Colonic mucosa (tissue), 4 donors: ENCODE results near the gene MCHR1. TPM values are rescaled to one million over a fixed set of nuclear protein-coding genes. Genes with fewer than 3 reads are reported as not detected.
"Not testable (repeated sequence)": the region's sequence is repeated elsewhere in the genome, so short reads cannot be mapped to it uniquely, and the experiment has no call there.

Experiments
- DNase-seq: peaks from one replicate; pipeline ENCODE4 v3.0.0-alpha.2; 2020
- H3K27ac ChIP-seq: fragments of 200-600 bp; one replicate; pipeline ENCODE4 v1.8.0; 2021
- H3K27me3 ChIP-seq: fragments of 200-600 bp; one replicate; pipeline ENCODE4 v1.8.0; 2021
- H3K36me3 ChIP-seq: fragments of 200-600 bp; one replicate; pipeline ENCODE4 v1.8.0; 2021
- H3K4me1 ChIP-seq: fragments of 200-600 bp; one replicate; pipeline ENCODE4 v1.8.0; 2021; ENCODE audit warnings: mild to moderate bottlenecking
- H3K4me3 ChIP-seq: fragments of 200-600 bp; one replicate; pipeline ENCODE4 v1.8.0; 2021
- H3K9ac ChIP-seq, 2 donors: one replicate each; pipeline ENCODE4 v1.7.0; 2013; ENCODE audit warnings: control low read depth in 2 of 2, low read depth in 2 of 2, low read length in 2 of 2
- H3K9me3 ChIP-seq: fragments of 200-600 bp; one replicate; pipeline ENCODE4 v1.8.0; 2021
- intact Hi-C: fragments of 100-400 bp; cut with DNase I; formaldehyde crosslinking; loops from one replicate; pipeline ENCODE4 v1.14.1; 2022
- total RNA-seq, 2 donors: library from RNA; stranded (reverse); fragmentation: NEBNext Ultra II Directional in 1 of 2; extraction: Animal tissue kit (Norgen Biotek cat#: 25700) in 1 of 2; gene quantifications; one replicate each; pipeline ENCODE4 v1.2.1, GENCODE V29; 2021
- TF ChIP-seq, protein P1 (sequence below): fragments of 200-600 bp; IDR thresholded peaks from one replicate; pipeline ENCODE4 v1.8.0; 2022; ENCODE audit warnings: antibody characterized with exemption, mild to moderate bottlenecking
- donor health status: healthy.
- donor health status: DM: no; HTN: no; CAD: no.
- donor health status: DM: no; HTN: no; CAD: no.

MCHR1 gene
- total RNA-seq, 2 donors from 2014 or later, result 0.16 TPM; not detected in 1

DNA sequence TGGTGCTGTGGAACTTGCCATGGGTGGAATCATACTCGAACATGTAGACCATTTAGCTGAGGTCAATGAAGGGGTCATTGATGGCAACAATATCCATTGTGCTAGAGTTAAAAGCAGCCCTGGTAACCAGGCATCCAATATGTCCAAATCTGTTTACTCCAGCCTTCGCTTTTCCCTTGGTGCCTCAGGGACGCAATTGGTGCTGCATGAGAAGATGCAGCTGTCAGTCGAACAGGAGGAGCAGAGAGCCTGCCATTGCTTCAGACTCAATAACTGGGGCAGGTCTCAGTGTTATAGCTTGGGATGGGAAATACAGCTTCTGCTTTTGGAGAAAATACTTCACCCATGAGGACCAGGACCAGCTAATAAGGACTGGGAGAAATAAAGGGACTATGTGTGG lies 5.0 kb upstream of the MCHR1 start:
- TF ChIP-seq, protein P1, sequence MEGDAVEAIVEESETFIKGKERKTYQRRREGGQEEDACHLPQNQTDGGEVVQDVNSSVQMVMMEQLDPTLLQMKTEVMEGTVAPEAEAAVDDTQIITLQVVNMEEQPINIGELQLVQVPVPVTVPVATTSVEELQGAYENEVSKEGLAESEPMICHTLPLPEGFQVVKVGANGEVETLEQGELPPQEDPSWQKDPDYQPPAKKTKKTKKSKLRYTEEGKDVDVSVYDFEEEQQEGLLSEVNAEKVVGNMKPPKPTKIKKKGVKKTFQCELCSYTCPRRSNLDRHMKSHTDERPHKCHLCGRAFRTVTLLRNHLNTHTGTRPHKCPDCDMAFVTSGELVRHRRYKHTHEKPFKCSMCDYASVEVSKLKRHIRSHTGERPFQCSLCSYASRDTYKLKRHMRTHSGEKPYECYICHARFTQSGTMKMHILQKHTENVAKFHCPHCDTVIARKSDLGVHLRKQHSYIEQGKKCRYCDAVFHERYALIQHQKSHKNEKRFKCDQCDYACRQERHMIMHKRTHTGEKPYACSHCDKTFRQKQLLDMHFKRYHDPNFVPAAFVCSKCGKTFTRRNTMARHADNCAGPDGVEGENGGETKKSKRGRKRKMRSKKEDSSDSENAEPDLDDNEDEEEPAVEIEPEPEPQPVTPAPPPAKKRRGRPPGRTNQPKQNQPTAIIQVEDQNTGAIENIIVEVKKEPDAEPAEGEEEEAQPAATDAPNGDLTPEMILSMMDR, result no peak
- H3K4me1 ChIP-seq, result no peaks in the 10 kb centered on the region
- no peak overlapping the region for H3K27ac ChIP-seq
- intact Hi-C loops, result no loop called here
- H3K9me3 ChIP-seq, result no peaks in the 10 kb centered on the region
- no peak overlapping the region for H3K9ac ChIP-seq
- H3K4me3 ChIP-seq, result no peak overlapping the region
- H3K27me3 ChIP-seq, result no peaks in the 10 kb centered on the region
- no peak for DNase-seq
- H3K36me3 ChIP-seq, result no peaks in the 10 kb centered on the region

DNA sequence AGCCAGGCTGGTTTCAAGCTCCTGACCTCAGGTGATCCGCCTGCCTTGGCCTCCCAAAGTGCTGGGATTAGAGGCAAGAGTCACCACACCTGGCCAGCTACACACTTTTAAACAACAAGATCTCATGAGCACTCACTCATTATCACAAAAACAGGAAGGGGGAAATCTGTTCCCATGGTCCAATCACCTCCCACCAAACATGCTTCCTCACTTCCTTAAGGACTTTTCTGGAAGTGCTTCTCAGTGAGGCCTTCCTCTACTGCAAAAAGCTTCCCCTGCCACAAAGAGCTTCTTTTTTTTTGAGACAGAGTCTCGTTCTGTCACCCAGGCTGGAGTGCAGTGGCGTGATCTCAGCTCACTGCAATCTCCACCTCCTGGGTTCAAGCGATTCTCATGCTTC lies 3.1 kb upstream of the MCHR1 start:
- H3K4me3 ChIP-seq, DNase-seq, H3K4me1 ChIP-seq, H3K27me3 ChIP-seq, intact Hi-C loops, H3K9ac ChIP-seq, H3K27ac ChIP-seq, H3K36me3 ChIP-seq, H3K9me3 ChIP-seq: not testable (repeated sequence)

DNA sequence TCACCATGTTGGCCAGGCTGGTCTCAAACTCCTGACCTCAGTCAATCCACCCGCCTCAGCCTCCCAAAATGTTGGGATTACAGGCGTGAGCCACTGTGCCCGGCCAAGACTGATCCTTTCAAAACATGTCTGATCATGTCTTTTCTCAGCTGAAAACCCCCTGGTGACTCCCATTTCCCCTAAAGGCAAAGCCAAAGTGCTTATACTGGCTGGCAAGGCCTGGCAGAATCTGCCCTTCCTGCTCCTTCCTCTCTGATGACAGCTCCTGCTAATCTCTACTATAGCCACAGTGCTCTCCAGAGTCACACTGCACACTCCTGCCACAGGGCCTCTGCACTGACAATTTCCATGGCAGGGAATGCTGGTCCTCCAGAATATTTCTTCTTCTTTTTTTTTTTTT lies 2.6 kb upstream of the MCHR1 start:
- Histone ChIP-seq H3K27me3 (no peaks in the 10 kb centered on the region), H3K27ac (no peak overlapping the region), H3K4me1 (no peaks in the 10 kb centered on the region), H3K9ac (no peak overlapping the region), H3K4me3 (no peak overlapping the region), H3K9me3 (no peaks in the 10 kb centered on the region), H3K36me3 (no peaks in the 10 kb centered on the region)
- TF ChIP-seq, protein P1, result no peak
- intact Hi-C loops, result no loop called here
- no peak for DNase-seq

- H3K9ac ChIP-seq, result peak overlapping the region in 1 of 2 donors; percentile 43
- no peaks in the 10 kb centered on the region for H3K27me3 ChIP-seq
- TF ChIP-seq, protein P1, result no peak
- intact Hi-C loops, result no loop called here
- H3K4me1 ChIP-seq, result no peaks in the 10 kb centered on the region
- H3K36me3 ChIP-seq, result no peaks in the 10 kb centered on the region
- H3K4me3 ChIP-seq, result no peak overlapping the region
- H3K27ac ChIP-seq, result no peak overlapping the region
- DNase-seq, result no peak
- H3K9me3 ChIP-seq, result no peaks in the 10 kb centered on the region
These were observed 613 bp upstream of the MCHR1 start for GRCh38 chr22:40678493-40679248.

DNA sequence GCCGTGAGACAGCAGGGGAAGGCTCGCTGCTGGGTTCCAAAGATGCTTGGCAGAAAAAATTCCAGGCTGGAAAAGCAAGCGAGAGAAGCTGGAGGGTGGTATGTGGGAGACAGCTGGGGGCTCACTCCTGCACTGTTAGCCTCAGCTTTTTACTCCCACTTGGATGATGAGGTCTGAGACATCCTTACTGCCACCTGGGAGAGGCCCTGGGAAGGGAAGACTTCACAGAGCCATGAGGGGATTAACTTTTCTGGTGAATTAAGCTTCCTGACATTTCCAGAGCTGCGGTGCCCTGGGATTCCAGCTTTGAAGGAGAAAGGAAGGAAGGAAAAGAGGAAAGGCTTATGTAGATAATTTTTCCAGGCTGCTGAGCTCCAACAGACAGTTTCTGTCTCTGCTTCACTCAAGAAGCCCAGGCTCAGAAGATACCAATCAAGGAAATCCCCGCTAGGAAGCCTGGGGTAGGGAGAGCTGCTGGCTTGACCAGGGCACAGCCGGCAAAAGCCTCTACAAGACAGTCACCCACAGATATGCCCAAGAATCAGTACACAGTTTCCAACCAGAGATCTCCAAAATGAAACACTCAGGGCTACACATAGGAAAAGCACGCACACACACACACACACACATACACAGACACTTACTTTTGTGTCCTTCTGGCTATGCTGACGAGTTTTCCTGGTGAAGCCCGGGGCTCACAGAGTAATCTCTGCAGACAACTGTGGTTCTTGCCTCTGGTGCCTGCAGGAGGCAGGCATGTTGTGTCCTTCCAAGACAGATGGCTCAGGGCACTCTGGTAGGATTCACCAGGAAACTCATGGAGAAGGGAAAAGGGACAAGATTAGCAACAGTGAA lies 907 bp downstream of the MCHR1 start:
- DNase-seq, result no peak
- H3K4me3 ChIP-seq, result no peak overlapping the region
- H3K9me3 ChIP-seq, result no peaks in the 10 kb centered on the region
- TF ChIP-seq, protein P1, result no peak
- no peaks in the 10 kb centered on the region for H3K27me3 ChIP-seq
- no peaks in the 10 kb centered on the region for H3K4me1 ChIP-seq
- H3K9ac ChIP-seq, result no peak overlapping the region
- no peak overlapping the region for H3K27ac ChIP-seq
- intact Hi-C loops, result loop anchor here (10.0 kb wide), 1 partner anchor 215 kb away; no protein-coding TSS in a partner anchor
- H3K36me3 ChIP-seq, result no peaks in the 10 kb centered on the region
